Activated CD8-positive, alpha-beta memory T cell treated with anti-CD3 and anti-CD28 coated beads for 4 hours (primary cell): ENCODE results near the gene KDM4C.
"Not testable (repeated sequence)": the region's sequence is repeated elsewhere in the genome, so short reads cannot be mapped to it uniquely, and the experiment has no call there.

Source experiments
- DNase-seq, 2 donors: peaks; one replicate each; pipeline ENCODE4 v3.0.0-alpha.2; 2020; ENCODE audit warnings: low read depth in 2 of 2

The KDM4C gene

DNA sequence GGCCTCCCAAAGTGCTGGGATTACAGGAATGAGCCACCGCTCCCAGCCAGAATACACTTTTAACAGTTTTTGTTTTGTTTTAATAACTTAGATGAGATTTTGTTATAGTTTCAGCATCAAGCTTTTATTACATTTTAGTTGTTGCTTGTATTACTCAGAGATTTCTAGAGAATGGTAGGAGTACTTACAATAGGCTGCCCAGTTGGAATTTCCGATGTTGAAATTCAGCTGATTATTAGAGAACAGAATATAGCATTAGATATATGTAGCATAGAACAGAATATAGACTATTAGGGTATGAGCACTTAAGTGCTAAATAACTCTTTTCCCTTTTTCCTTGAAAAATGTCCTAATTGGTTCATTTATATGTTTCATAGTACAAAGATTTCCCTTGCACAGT lies 6.2 kb downstream of the KDM4C start:
- DNase-seq, result no peak

- no peak for DNase-seq
Observed at GRCh38 chr9:6764523-6764922, 6.8 kb downstream of the KDM4C start.

- no peak for DNase-seq
Observed at GRCh38 chr9:6764950-6765349, 7.2 kb downstream of the KDM4C start.

DNA sequence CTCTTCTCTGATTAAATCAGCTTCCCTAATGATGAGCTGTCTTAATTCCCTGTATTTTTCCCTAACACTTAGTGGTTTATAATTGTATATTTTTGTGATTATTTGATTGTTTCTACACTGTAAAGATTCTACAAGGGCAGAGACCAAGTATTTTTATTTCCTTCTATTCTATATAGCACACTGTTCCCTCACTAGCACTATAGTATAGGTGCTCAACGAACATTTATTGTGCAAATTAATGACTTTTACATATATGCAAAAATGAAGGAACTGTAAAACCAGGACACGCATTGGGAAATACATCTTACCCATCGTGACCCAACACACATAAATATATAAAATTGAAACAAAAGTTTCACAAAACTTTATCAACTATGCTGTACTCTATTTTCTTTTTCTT lies 7.6 kb downstream of the KDM4C start:
- DNase-seq, result no peak

DNA sequence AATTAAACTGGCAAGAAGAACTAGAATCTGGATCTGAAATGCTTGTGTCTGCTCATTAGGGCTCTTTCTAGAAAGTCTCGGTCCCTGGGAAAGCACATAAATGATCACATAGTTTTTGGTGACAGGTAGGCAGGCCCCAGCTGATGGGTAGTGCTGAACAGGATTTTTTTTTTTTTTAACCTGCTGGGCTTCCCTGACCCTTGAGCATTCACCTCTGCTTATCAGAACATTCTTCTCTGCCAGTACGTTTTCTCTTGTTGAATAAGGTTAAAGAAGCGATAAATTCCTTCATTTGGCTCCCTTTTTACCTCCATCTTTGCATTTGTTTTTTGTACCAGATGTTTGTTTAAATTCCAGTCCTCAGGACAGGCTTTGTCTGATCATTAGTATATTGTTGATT lies 8.8 kb downstream of the KDM4C start:
- no peak for DNase-seq

- not testable (repeated sequence) for DNase-seq
Observed at GRCh38 chr9:6768587-6768986, 10.8 kb downstream of the KDM4C start.

- no peak for DNase-seq
Observed at GRCh38 chr9:6771722-6772121, 13.9 kb downstream of the KDM4C start.

DNA sequence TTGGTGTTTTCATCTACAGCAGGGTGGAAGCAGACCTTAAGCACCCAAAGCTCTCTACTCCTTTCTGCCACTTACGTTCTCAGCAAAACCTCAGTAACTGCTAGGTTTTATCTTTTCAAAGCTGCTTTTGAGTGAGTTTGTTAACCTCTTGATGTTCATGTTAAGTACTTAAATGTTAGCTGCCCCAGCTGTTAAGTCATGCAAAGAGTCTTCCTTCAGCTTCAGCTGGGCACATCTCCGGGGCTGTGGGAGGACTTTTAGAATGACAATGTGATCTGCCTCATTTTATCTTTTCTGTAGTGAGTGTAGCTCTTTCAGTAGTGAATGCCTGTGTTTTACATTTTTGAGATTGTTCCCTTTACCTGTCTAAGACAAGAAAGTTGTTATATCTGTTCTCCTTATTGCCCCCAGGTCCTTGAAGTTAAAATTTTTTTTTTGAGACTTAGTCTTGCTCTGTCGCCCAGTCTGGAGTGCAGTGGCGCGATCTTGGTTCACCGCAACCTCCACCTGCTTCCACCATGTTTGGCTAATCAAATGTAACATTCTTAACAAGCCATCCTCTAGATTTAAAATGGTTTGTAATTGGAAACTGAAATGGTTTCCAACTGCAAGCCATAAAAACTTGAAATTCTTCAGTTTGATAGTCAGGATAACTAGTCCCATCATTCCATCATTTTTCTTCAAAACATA lies 19.6 kb downstream of the KDM4C start:
- no peak for DNase-seq

DNA sequence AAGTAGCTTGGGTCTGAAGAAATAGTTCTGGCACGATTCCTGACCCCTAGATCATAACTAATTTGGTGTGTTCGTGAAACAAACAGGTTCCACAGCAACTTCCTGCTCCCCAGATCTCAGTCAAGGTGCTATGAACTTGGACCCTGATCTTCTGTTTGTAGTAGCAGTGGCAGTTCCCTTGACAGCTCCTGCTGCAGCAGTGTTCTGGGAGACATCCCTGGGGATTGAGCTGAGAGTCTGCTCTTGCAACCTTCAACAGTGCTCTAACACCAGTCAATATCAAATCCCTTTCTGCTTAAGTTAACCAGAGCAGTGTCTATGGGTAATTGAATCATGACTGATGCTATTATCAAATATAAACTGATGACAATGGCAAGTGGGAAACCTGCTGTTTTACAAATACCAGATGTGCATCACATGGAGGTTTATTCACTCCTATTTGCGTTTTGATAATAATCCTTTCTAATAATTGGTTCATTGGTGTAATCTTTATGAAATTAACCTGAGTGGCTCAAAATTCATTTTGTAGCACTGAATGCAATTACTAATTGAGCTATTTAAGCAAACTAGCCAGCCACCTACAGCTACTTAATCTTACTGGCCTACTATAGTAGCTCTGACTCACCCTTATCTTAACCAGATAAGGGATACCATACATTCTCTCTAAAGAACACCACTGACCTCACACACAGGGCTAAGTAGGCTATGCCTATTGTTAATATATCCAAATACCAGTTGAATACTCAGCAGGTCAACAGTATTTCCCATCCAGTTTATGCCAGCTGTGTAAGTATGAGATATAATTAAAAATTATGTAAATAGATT lies 21.9 kb downstream of the KDM4C start:
- no peak for DNase-seq

DNA sequence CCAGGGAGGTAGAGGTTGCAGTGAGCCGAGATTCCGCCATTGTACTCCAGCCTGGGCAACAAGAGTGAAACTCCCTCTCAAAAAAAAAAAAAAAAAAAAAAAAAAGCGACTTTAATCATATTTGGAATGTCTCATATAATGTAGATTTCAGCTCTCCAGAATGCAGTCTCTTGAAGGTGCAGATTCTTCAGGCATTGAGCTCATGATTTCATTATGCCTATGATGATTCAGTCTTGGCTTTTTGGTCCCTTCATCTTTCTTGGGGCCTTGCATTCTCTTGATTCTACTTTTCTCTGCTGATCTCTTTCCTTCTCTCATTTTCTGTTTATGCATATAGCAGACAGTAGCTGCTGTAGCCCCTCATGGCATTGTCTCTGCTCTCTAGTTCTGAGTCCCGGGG lies 22.9 kb downstream of the KDM4C start:
- no peak for DNase-seq

GRCh38 chr9:6781476-6781875 lies 23.7 kb downstream of the KDM4C start:
- DNase-seq, result no peak

DNA sequence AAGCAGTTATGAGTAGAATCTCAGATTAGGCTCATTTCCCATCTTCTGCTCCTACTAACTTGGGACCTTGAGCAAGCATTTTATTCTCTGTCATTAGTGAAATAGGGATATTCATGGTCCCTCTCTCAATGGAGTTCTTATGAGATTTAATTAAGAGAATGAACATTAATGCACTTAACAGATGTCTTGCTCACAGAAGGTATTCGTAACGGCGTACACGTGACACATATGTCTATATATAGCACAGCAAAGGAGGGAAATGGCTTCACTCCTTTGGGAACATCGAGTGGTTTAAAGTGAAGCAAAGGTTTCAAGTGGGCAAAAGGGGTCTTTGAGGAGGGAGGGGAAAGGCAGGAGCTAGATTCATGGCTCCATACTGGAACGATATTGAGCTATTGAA lies 24.6 kb downstream of the KDM4C start:
- DNase-seq, result no peak

- DNase-seq, result no peak
Observed at GRCh38 chr9:6782981-6783380, 25.2 kb downstream of the KDM4C start.

DNA sequence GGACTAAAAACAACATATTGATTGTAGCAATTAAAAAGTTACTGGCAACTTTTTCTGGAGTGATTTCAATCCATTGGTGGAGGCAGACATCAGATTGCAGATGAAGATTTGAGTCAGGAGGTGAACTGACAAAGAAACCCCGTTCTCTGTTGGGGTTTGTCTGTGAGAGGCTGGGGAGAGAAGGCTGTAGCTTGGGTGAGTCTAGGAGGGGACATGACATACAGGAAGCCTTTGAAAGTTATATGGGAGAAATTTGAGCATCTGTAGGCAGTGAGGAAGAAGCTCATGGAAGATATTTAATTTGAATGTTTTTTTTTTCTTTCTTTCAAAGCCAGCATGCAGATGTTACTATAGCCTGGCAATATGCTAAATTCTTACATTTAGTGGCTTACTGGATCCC lies 26.0 kb downstream of the KDM4C start:
- DNase-seq, result no peak

GRCh38 chr9:6785682-6786081 lies 27.9 kb downstream of the KDM4C start:
- no peak for DNase-seq

- DNase-seq, result no peak
Observed at GRCh38 chr9:6787793-6788161, 30.0 kb downstream of the KDM4C start.

DNA sequence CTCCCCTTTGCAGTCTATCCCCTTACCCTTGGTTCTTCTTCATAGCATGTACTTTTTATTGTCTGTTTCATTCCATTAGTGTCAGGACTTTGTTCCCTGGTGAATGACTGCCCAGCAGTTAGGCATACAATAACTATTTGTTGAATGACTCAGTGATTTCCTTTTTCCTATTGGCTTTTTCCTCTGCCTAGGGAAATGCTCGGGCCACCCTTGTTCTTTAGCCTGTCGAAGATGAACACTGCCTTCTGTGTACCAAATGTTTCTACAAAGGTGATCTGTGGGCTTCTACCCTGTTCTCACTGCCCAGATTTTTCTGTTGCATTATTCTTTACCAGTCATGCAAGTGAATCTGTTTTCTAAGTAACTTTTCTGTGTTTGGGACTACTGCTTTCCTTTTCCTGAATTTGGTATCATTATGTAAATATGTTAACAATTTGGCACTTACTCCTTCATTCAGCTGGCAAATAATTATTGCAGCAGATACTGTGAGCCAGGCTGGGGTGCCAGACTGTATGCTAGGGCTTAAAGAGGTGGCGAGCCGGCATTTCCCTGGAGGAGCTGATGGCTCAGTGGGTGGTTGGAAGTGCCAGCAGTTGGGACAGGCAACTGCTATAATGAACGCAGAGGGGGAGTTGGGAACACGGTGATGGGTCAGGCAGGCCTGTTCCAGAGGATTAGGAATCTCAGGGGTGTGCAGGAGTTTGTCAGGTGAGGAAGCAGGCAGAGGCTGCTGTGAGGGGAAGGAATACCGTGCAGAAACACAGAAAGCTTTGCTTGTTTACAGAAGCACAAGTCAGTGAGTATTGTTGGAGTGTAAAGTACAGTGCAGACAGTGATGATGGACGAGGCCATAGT lies 30.6 kb downstream of the KDM4C start:
- DNase-seq, result no peak

DNA sequence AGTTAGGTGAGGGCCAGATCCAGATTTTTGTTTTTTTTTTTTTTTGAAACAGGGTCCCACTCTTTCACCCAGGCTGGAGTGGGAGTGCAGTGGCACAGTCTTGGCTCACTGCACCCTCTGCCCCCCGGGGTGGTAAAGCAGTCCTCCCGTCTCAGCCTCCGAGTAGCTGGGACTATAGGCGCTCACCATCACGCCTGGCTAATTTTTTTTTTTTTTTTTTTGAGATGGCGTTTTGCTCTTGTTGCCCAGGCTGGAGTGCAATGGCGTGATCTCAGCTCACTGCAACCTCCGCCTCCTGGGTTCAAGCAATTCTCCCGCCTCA lies 31.2 kb downstream of the KDM4C start:
- DNase-seq, result not testable (repeated sequence)

DNA sequence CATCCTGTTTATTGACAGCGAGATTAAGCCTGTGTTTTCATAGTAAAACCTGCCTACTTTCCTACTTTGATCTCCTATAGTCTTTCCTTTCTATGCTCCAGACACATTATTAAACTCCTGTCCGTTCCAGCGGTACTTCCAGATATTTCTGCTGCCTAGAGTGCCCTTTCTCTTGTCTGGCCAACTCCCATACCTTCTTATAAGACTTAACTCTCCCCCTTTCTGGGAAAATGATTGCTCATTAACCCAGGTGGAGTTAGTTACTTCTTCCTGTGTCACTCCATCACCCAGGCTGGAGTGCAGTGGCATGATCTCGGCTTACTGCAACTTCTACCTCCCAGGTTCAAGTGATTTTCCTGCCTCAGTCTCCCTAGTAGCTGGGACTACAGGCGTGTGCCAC lies 33.1 kb downstream of the KDM4C start:
- DNase-seq, result no peak

DNA sequence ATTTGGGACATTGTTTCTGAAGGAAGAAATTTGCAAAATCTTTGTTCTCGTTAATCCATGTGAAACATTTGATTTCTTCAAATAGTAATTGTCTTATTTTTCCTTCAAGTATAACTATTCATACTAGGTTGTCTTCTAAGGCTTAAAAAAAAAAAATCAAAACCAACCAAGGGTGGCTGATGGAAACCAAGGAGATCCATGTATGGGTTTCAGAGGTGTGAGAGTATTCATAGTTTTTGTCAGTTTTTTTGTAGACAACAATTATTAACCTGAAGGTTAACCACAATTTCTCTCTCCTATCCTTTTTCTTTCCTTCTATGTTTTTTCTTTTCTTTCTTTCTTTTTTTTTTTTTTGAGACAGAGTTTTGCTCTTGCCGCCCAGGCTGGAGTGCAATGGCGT lies 35.4 kb downstream of the KDM4C start:
- no peak for DNase-seq

DNA sequence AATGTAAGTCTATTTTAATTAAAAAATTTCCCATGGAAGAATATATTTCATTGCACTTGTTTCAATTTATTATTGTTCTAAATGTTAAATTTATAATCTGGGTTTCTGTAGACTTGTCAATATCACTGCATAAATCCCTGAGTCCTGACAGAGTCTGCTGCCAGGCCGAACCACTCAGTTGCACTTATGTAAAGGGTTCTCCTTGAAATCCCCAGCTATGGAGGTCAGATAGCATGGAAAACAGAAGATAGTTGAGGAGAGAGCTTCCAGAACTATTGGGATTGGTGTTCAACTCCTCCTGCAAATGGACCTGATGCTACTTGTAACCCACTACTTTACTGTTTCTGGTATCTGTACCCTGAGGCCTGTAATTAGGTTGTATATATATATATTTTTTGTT lies 37.2 kb downstream of the KDM4C start:
- no peak for DNase-seq

GRCh38 chr9:6802926-6803325 lies 45.2 kb downstream of the KDM4C start:
- no peak for DNase-seq

- DNase-seq, result no peak
Observed at GRCh38 chr9:6805532-6805931, 47.8 kb downstream of the KDM4C start.
